G401 (cell line): ENCODE data around the gene DNAH2. TPM values are rescaled to one million over a fixed set of nuclear protein-coding genes. Genes with fewer than 3 reads are reported as not detected.

Source experiments
- DNase-seq: peaks from one replicate; pipeline ENCODE4 v3.0.0-alpha.2; 2015; ENCODE audit warnings: low spot score
- in situ Hi-C: cut with HindIII; loops from 2 replicates; pipeline ENCODE4 v1.10.0; 2016; ENCODE audit warnings: low sequenced_read_pairs, mixed read lengths
- total RNA-seq: library from RNA; depleted of rRNA; stranded (reverse); fragments of >200 nt; shearing (Covaris generic); gene quantifications from 2 replicates; pipeline ENCODE4 v1.2.3, GENCODE V29; 2014; rRNA removed

Gene DNAH2, protein sequence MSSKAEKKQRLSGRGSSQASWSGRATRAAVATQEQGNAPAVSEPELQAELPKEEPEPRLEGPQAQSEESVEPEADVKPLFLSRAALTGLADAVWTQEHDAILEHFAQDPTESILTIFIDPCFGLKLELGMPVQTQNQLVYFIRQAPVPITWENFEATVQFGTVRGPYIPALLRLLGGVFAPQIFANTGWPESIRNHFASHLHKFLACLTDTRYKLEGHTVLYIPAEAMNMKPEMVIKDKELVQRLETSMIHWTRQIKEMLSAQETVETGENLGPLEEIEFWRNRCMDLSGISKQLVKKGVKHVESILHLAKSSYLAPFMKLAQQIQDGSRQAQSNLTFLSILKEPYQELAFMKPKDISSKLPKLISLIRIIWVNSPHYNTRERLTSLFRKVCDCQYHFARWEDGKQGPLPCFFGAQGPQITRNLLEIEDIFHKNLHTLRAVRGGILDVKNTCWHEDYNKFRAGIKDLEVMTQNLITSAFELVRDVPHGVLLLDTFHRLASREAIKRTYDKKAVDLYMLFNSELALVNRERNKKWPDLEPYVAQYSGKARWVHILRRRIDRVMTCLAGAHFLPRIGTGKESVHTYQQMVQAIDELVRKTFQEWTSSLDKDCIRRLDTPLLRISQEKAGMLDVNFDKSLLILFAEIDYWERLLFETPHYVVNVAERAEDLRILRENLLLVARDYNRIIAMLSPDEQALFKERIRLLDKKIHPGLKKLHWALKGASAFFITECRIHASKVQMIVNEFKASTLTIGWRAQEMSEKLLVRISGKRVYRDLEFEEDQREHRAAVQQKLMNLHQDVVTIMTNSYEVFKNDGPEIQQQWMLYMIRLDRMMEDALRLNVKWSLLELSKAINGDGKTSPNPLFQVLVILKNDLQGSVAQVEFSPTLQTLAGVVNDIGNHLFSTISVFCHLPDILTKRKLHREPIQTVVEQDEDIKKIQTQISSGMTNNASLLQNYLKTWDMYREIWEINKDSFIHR (N-terminal part only)
- 0.03 TPM in 1 of 2 replicates, not detected in the other for total RNA-seq

DNA sequence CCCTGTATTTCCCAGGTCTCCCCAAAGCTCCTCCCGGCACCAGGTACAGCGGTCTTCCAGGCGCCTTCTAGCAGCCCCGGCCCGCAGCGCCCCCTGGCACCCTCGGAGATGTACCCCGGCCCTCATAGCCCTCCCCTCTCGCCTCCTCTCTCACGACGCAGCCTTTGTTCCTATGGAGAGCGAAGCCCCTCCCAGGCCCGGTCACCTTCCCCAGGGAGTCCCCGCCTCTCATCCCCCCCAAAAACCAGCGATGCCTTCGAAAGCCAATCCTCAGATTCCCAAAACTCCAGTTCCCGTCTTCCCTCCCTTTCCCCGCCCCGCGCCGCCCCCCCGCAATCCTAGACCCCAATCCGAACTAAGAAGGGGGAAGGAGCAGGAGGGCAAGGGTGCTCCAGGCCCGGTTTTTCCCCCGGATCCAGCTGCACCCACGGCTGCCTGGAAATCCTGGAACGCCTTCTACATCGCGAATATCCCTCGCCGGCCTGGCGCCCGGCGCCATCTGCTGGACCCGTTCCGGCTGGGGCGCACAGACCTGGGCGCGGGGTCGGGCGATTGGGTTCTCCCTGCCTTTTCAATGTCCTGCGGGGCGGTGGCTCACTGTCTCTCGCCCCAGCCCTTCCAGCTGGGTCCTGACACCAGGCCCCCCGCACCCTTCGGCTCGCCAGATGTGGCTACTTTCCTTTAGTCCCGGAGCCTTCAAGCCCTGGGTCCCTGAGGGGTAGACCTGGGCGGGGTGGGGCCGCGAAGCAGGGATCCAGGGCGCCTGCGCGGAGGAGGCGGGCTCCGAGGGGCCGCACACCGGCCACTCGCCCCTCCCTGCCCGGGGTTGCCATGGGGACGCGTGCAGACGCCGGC is at the start of gene DNAH2:
DNAH2 (plus strand) TSS at position 844 of the 855 bp plus-strand sequence. CDS start 1,991 bp downstream, outside the sequence.
- DNase-seq, result peak; percentile 81
- in situ Hi-C loops, result no loop called here

DNA sequence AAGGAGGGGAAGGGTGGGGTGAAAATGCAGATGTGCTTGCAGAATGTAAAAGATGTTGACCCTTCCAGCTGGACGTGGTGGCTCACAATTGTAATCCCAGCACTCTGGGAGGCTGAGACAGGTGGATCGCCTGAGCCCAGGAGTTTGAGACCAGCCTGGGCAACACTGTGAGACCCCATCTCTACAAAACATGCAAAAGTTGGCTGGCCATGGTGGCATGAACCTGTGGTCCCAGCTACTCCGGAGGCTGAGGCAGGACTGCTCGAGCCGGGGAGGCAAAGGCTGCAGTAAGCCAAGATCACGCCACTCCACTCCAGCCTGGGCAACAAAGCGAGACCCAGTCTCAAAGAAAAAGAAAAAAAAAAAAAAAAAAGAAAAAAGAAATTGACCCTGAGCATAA is 49.1 kb upstream of the DNAH2 start:
- in situ Hi-C loops, result no loop called here
- no peak for DNase-seq

DNA sequence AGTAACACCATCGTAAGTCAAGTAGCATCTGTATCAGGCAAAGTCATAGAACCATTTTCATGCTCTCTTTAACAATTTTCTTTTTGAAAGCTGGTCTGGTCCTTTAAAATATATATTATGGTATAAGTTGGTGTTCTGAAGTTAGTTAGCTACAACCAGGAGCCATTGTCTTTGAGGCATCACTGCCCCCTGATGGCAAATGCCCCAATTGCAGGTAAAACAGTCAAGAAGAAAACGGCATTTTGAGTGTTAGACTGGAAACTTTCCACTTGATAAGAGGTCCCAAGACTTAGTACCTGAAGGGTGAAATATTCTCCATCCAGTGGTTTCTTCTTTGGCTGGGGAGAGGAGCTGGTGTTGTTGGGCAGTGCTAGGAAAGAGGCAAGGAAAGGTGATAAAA is 44.3 kb upstream of the DNAH2 start:
- peak; percentile 19 for DNase-seq
- in situ Hi-C loops, result no loop called here

DNA sequence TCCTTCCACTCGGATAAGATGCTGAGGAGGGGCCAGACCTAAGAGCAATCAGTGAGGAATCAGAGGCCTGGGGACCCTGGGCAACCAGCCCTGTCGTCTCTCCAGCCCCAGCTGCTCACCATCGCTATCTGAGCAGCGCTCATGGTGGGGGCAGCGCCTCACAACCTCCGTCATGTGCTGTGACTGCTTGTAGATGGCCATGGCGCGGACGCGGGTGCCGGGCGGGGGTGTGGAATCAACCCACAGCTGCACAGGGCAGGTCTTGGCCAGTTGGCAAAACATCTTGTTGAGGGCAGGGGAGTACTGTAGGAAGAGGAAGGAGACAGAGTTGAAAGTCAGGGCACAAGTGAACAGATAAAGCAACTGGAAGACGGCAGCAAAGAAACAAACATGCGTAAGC is 42.6 kb upstream of the DNAH2 start:
- in situ Hi-C loops, result no loop called here
- no peak for DNase-seq

DNA sequence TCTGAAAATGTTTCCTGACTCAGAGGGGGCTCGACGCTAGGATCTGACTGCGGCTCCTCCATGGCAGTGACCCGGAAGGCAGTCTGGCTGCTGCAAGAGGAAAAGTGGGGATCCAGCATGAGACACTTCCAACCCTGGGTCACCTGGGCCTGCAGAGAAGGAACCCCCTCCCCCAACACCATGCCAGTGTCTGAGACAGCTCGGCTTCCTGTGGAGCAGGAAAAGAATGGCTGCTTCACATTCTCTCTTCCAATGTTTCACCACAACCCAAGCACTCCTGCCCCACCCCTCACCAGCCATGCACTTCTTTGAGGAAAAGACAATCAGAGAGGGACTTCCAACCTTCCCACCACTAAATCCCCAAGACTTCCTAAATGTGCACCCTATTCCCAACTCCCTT is 41.0 kb upstream of the DNAH2 start:
- in situ Hi-C loops, result no loop called here
- DNase-seq, result no peak

DNA sequence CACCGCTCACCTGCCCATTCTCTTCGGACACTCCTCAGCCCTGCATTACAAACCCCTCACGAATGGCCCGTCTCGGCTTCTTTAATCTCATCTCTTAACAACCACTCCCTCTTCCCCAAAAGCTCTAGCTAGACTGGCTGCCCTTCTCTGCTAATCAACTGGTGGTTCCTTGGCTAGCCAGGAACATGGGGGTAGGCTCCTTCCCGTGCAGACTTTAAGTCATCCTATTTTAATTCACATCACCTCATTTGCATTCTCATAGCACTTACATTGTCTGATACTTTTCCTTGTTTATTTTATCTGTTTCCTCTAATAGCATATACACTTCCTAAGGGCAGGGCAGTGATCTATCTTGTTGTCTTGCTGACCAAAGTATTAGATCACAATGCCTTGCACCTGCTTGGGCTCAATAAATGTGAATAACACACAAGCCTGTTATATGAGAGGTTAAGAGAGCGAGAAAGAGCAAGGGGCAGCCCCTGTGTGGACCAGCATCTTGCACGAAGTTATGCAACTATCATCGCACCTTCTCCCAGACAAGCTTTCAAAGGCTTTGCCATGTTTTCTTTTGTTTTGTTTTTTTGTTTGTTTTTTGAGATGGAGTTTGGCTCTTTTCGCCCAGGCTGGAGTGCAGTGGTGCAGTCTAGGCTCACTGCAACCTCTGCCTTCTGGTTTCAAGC is 40.0 kb upstream of the DNAH2 start:
- in situ Hi-C loops, result no loop called here
- DNase-seq, result no peak

DNA sequence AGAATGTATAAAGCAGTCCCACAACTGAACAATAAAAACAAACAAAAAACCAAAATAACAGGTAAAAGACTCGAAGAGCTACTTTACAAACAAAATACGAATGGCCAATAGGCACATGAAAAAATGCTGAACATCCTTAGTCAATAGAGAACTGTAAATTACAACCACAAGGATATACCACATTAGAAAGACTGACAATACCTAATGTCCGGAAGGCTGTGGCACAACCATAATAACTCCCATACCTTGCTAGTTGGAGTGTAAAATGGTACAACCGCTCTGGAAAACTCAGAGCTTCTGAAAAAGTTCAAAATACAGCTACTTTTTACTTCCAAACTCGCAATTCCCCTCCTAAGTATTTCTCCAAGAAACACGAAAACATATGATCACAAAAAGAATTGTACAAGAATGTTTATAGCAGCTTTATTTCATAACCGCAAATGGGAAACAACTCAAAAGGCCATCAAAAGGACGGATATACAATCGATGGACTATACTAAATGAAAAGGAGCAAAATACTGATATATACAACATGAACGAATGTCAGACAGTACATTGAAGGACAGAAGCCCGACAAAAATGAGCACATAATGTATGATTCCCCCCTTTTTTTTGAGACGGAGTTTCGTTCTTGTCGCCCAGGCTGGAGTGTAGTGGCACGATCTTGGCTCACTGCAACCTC is 32.6 kb upstream of the DNAH2 start:
- DNase-seq, result peak; percentile 13
- in situ Hi-C loops, result no loop called here

DNA sequence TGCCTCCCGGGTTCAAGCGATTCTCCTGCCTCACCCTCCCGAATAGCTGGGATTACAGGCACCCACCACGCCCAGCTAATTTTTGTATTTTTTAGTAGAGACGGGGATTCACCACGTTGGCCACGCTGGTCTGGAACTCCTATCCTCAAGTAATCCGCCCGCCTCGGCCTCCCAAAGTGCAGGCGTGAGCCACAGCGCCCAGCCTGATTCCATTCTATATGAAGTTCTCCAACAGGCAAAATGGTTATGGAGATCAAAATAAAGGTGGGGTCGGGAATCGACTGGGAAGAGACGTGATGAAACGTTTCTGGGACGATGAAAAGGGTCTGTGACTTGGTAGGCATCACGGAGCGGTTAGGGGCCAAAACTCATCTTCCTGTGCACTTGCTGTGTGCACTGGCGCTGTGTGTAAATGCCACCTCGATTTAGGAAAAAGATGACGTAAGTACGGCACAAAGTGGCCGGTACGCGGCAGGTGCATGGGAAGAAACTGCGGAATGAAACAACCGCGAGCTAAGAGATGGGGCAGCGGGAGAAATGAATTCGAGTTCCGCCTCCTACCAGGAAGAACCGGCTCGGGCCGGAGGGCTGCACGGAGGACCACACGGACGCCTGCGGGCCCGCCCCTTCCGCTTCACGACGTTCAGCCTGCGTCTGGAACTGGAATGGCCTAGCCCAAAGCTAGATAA is 31.9 kb upstream of the DNAH2 start:
- in situ Hi-C loops, result no loop called here

DNA sequence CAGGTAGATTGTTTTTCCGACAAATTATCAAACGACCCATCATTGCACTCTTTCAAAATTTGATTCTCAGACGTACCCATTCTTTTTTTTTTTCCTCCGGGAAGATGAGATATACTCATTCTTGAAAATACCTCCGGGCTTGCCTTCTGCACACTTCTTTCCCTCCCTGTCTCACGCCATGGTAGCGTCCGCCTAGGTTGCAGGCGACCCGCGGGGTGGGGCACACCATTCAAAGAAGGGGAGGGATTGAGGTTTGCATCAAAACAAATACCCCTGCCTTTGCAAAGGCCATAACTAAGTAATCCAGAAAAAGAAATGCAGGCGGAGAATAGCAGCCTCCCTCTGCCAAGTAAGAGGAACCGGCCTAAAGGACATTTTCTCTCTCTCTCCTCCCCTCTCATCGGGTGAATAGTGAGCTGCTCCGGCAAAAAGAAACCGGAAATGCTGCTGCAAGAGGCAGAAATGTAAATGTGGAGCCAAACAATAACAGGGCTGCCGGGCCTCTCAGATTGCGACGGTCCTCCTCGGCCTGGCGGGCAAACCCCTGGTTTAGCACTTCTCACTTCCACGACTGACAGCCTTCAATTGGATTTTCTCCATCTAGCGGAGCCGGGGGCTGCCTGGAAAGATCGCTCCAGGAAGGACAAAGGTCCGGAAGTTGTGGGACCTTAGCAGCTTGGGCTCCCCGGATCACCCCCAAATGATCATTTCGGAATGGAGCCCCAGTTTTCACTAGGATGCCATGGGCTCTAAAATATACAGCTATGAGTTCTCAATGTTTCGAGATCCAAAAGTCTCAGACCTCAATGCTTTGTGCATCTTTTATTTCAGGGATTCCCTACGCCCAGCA is 31.1 kb upstream of the DNAH2 start:
- in situ Hi-C loops, result no loop called here

More for the DNA sequence above, 31.9 kb upstream of the DNAH2 start:
- peak; percentile 96 for DNase-seq

DNA sequence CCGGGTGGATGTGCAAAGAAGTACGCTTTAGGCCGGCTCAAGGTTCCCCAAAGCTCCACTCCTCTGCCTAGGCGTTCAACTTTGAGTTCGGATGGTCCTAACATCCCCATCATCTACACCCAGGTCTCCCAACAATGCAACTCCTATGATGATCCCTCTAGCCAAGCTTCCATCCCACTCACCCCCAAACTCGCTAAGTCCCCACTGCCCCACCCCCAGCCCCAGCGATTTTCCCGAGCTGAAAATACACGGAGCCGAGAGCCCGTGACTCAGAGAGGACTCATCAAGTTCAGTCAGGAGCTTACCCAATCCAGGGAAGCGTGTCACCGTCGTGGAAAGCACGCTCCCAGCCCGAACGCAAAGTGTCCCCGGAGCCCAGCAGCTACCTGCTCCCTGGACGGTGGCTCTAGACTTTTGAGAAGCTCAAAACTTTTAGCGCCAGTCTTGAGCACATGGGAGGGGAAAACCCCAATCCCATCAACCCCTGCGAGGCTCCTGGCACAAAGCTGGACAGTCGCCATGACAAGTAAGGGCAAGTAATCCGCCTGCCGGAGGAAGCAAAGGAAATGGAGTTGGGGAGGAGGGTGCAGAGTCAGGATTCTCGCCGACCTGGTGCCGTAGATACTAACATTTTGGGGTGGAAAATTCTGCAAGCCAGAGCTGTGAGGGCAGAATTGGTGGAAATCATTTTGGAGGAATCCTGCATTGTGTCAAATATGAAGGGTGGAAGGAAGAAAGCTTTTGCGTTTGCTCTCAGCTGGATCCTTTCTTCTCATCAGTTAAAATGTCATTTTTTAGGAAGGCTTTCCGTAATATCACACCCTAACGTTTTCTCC is 30.3 kb upstream of the DNAH2 start, which contains the start of gene TP53:
TP53 (minus strand) TSS at position 419 of the 836 bp plus-strand sequence. CDS start 10,896 bp downstream, outside the sequence.
- peak; percentile 95 for DNase-seq
- in situ Hi-C loops, result no loop called here

More for the DNA sequence above, 31.1 kb upstream of the DNAH2 start:
- peak; percentile 88 for DNase-seq

DNA sequence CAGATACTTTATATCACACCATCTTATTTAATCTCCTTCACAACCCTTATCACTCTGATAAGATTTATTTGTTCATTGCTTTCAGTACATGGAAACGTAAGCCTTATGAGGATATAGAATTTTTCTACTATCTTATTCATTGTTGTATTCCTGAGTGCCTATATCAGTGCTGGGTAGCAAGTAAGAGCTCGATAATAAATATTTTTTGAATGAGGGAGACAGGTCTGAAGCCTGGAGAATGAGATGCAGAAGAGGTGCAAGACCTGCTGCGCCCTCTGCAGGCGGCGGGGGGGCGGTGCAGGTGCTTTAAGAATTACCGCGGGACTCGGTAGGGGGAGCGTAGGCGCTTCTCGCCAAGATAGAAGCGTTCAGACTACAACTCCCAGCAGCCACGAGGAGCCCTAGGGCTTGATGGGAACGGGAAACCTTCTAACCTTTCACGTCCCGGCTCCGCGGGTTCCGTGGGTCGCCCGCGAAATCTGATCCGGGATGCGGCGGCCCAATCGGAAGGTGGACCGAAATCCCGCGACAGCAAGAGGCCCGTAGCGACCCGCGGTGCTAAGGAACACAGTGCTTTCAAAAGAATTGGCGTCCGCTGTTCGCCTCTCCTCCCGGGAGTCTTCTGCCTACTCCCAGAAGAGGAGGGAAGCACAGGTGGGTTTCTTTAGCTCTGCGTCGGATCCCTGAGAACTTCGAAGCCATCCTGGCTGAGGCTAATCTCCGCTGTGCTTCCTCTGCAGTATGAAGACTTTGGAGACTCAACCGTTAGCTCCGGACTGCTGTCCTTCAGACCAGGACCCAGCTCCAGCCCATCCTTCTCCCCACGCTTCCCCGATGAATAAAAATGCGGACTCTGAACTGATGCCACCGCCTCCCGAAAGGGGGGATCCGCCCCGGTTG is 29.4 kb upstream of the DNAH2 start, which contains the start of gene WRAP53:
WRAP53 (plus strand) TSS at position 570 of the 900 bp plus-strand sequence; CDS start at position 742, 172 bp downstream.
- in situ Hi-C loops, result no loop called here

DNA sequence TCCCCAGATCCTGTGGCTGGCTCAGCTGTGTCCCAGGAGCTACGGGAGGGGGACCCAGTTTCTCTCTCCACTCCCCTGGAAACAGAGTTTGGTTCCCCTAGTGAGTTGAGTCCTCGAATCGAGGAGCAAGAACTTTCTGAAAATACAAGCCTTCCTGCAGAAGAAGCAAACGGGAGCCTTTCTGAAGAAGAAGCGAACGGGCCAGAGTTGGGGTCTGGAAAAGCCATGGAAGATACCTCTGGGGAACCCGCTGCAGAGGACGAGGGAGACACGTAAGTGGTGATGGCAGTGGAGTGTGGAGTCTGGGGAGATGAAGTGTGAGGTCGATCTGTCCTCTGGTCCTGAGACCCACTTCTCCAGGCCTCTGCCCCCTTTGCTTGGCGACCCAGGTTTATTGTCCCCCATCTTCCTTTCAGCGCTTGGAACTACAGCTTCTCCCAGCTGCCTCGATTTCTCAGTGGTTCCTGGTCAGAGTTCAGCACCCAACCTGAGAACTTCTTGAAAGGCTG is 28.7 kb upstream of the DNAH2 start:
- no peak for DNase-seq
- in situ Hi-C loops, result no loop called here

More for the DNA sequence above, 29.4 kb upstream of the DNAH2 start, which contains the start of gene WRAP53:
- peak; percentile 99 for DNase-seq

DNA sequence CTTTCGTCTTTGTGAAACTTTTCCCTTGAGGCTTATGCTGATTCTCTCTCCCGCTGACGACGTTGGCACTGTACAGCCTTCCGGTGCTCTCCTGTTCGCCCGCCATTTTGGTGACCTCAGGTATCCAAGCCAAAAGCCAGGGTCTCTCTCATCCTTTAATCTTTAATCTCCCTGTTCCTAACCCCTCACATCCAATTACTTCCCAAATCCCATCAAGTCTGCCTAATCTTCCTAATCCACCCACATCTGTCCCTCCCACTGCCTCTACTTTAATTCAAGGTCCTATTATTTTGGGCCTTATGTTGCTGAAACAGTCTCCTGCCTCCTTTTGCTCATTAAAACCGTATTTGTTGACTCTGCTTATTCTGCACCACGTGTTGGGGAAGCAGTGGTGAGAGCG is 22.0 kb upstream of the DNAH2 start:
- in situ Hi-C loops, result no loop called here
- DNase-seq, result no peak
